ENCODE results near the gene DEFB123. TPM values are rescaled to one million over a fixed set of nuclear protein-coding genes. Genes with fewer than 3 reads are reported as not detected.
"Not testable (repeated sequence)": the region's sequence is repeated elsewhere in the genome, so short reads cannot be mapped to it uniquely, and the experiment has no call there.

Gene DEFB123
- total and polyA plus RNA-seq, 2 donors from 2014 or later: not detected

DNA sequence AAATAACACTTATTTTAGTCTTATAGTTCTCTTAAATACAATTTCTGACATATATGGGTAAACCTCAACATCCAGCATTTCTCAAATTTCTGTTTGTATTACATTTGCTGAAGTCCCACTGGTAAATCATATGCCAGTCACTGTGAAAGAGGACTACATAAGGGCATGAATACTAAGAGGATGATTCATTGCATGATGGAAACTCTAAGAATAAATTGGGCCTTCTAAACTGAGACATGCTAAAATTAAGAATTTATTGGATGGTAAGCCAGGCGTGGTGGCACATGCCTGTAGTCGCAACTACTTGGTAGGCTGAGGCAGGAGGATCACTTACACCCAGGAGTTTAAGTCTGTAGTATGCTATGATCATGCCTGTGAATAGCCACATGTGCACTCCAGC, 12.1 kb downstream of the DEFB123 start:
- H3K9ac ChIP-seq (ENCODE audit: low read length in 3 of 3): no peak overlapping the region
- TF ChIP-seq, protein P1, sequence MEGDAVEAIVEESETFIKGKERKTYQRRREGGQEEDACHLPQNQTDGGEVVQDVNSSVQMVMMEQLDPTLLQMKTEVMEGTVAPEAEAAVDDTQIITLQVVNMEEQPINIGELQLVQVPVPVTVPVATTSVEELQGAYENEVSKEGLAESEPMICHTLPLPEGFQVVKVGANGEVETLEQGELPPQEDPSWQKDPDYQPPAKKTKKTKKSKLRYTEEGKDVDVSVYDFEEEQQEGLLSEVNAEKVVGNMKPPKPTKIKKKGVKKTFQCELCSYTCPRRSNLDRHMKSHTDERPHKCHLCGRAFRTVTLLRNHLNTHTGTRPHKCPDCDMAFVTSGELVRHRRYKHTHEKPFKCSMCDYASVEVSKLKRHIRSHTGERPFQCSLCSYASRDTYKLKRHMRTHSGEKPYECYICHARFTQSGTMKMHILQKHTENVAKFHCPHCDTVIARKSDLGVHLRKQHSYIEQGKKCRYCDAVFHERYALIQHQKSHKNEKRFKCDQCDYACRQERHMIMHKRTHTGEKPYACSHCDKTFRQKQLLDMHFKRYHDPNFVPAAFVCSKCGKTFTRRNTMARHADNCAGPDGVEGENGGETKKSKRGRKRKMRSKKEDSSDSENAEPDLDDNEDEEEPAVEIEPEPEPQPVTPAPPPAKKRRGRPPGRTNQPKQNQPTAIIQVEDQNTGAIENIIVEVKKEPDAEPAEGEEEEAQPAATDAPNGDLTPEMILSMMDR (IDR thresholded peaks at IDR 0.05; ENCODE audit: borderline replicate concordance, extremely low read depth, insufficient read depth): no peak
- intact Hi-C loops (cut with DNase I): no loop called here
- no peak overlapping the region for H3K27ac ChIP-seq (ENCODE audit: low read depth in 2 of 2, low read length in 2 of 2)
- H3K9me3 ChIP-seq (ENCODE audit: control insufficient read depth in 2 of 3, insufficient read depth in 1 of 3, low read length in 3 of 3): peaks cover 0 to 5% (median 0%) of the 10 kb centered on the region in 3 donors
- DNase-seq (no peak), FAIRE-seq (no peak)
- H3K4me1 ChIP-seq (ENCODE audit: control insufficient read depth in 2 of 3, insufficient read depth in 2 of 3, low read depth in 1 of 3, low read length in 3 of 3): no peaks in the 10 kb centered on the region
- no peak overlapping the region for H3K4me3 ChIP-seq (ENCODE audit: low read length in 3 of 3)
- H3K27me3 ChIP-seq (ENCODE audit: control insufficient read depth, insufficient read depth, low read length): no peaks in the 10 kb centered on the region
- no peaks in the 10 kb centered on the region for H3K36me3 ChIP-seq (ENCODE audit: control insufficient read depth in 2 of 3, insufficient read depth in 3 of 3, low read length in 3 of 3)

DNA sequence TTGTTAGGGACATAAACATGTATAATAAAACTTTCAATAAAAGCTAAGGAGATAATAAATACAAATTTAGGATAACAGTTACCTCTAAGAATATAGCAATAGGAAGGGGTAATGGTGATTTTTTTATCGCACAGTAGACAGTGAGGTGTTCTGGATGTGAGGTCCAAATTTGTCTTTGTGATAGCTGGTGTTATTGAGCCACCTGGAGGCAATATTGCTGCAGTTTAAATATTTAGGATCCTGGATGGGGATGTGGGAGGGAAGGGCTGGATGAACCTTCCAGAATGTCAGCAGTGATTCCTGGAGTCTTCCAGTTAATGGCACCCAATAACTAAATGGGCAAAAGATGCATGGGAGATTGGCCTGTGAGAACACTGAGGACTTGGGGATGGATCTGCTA, 13.9 kb downstream of the DEFB123 start:
- TF ChIP-seq, protein P1 (IDR thresholded peaks at IDR 0.05; ENCODE audit: borderline replicate concordance, extremely low read depth, insufficient read depth): no peak
- Histone ChIP-seq H3K27ac (ENCODE audit: low read depth in 2 of 2, low read length in 2 of 2) (no peak overlapping the region), H3K36me3 (ENCODE audit: control insufficient read depth in 2 of 3, insufficient read depth in 3 of 3, low read length in 3 of 3) (no peaks in the 10 kb centered on the region), H3K27me3 (ENCODE audit: control insufficient read depth, insufficient read depth, low read length) (no peaks in the 10 kb centered on the region), H3K9me3 (ENCODE audit: control insufficient read depth in 2 of 3, insufficient read depth in 1 of 3, low read length in 3 of 3) (peaks cover 0 to under 1% (median 0%) of the 10 kb centered on the region in 3 donors), H3K4me1 (ENCODE audit: control insufficient read depth in 2 of 3, insufficient read depth in 2 of 3, low read depth in 1 of 3, low read length in 3 of 3) (no peaks in the 10 kb centered on the region), H3K9ac (ENCODE audit: low read length in 3 of 3) (no peak overlapping the region), H3K4me3 (ENCODE audit: low read length in 3 of 3) (no peak overlapping the region)
- DNase-seq (no peak), FAIRE-seq (no peak)
- intact Hi-C loops (cut with DNase I): no loop called here

DNA sequence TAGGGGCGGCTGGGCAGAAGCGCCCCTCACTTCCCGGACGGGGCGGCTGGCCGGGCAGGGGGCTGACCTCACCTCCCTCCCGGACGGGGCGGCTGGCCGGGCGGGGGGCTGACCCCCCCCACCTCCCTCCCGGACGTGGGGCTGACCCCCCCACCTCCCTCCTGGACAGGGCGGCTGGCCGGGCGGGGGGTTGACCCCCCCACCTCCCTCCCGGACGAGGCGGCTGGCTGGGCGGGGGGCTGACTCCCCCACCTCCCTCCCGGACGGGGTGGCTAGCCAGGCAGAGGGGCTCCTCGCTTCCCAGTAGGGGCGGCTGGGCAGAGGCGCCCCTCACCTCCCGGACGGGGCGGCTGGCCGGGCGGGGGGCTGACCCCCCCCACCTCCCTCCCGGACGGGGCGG, 30.5 kb downstream of the DEFB123 start:
- not testable (repeated sequence) for DNase-seq

DNA sequence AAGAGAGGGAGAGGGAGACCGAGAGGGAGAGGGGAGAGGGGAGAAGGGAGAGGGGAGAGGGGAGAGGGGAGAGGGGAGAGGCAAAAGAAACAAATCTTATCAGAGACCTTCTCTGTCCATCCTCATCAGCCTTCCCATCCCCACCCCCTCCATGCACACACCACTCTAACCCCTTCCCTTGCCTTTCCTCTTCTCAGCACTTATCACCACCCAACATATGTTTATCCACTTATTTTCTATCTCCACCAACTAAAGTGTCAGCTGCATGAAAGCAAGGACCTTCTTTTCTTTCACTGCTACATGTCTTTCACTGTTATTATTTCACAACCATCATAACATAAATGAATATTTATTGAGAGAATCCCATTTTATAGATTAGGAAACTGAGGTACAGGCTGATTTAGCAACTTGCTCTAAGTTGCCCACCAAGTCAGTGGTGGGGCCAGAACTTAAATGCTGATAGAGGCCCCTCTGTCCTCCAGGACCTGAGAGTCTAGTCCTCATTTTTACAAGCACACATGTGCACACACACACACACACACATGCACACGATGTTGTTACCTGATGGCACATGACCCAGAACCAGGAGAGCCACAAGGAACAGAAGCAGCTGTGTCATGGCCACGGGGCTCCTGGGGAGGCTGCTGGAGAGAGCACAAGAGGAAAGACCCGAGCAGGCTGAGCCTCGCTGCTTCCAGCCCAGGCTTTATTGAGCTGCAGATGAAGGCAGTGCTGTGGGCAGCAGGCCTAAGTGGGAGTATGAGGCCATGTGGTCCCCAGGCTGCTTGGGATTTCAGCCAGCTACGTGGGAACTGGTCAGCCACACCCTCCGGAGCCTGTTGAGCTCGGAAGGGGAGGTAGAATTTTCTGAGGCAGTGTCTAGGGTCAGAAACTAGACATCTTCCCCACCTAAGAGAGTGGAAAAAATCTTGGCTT, 32.2 kb downstream of the DEFB123 start:
- Histone ChIP-seq H3K4me1 (ENCODE audit: control insufficient read depth in 2 of 3, insufficient read depth in 2 of 3, low read depth in 1 of 3, low read length in 3 of 3) (peaks cover 0 to 10% (median 0%) of the 10 kb centered on the region in 3 donors), H3K9ac (ENCODE audit: low read length in 3 of 3) (no peak overlapping the region), H3K9me3 (ENCODE audit: control insufficient read depth in 2 of 3, insufficient read depth in 1 of 3, low read length in 3 of 3) (no peaks in the 10 kb centered on the region), H3K4me3 (ENCODE audit: low read length in 3 of 3) (no peak overlapping the region), H3K27me3 (ENCODE audit: control insufficient read depth, insufficient read depth, low read length) (no peaks in the 10 kb centered on the region), H3K27ac (ENCODE audit: low read depth in 2 of 2, low read length in 2 of 2) (no peak overlapping the region), H3K36me3 (ENCODE audit: control insufficient read depth in 2 of 3, insufficient read depth in 3 of 3, low read length in 3 of 3) (no peaks in the 10 kb centered on the region)
- TF ChIP-seq, protein P1 (IDR thresholded peaks at IDR 0.05; ENCODE audit: borderline replicate concordance, extremely low read depth, insufficient read depth): no peak
- intact Hi-C loops (cut with DNase I): no loop called here
- DNase-seq (no peak), FAIRE-seq (no peak)

More for the DNA sequence above, 30.5 kb downstream of the DEFB123 start:
- FAIRE-seq; H3K36me3 ChIP-seq (ENCODE audit: control insufficient read depth in 2 of 3, insufficient read depth in 3 of 3, low read length in 3 of 3); H3K27ac ChIP-seq (ENCODE audit: low read depth in 2 of 2, low read length in 2 of 2); H3K9ac ChIP-seq (ENCODE audit: low read length in 3 of 3); H3K27me3 ChIP-seq (ENCODE audit: control insufficient read depth, insufficient read depth, low read length); intact Hi-C loops (cut with DNase I); H3K4me1 ChIP-seq (ENCODE audit: control insufficient read depth in 2 of 3, insufficient read depth in 2 of 3, low read depth in 1 of 3, low read length in 3 of 3); H3K4me3 ChIP-seq (ENCODE audit: low read length in 3 of 3); H3K9me3 ChIP-seq (ENCODE audit: control insufficient read depth in 2 of 3, insufficient read depth in 1 of 3, low read length in 3 of 3): not testable (repeated sequence)

Measured in kidney (tissue), 14 donors.